Spleen (tissue), 11 donors: Measurements from ENCODE around the gene H6PD. TPM values are rescaled to one million over a fixed set of nuclear protein-coding genes. Genes with fewer than 3 reads are reported as not detected.

ENCODE experiments used
- DNase-seq: peaks from one replicate; pipeline ENCODE4 v3.0.0-alpha.2; 2020
- H3K27ac ChIP-seq, 8 donors: fragments of 200-600 bp; sonication (generic) in 7 of 8; 1 replicate in 4 of 8; 2 replicates in 4 of 8; pipeline versions ENCODE4 v1.5.0 to v1.8.0; 2016 to 2021; ENCODE audit warnings: inconsistent platforms in 4 of 8, mild to moderate bottlenecking in 4 of 8, moderate library complexity in 1 of 8
- H3K27me3 ChIP-seq, 7 donors: fragments of 200-600 bp; sonication (generic) in 6 of 7; replicated peaks in 1 of 7; 1 replicate in 4 of 7; 2 replicates in 3 of 7; pipeline versions ENCODE4 v1.5.0 to v1.8.0; 2016 to 2021; ENCODE audit warnings: inconsistent platforms in 3 of 7, mild to moderate bottlenecking in 1 of 7
- H3K36me3 ChIP-seq, 6 donors: fragments of 200-600 bp; sonication (generic) in 5 of 6; 1 replicate in 4 of 6; 2 replicates in 2 of 6; pipeline versions ENCODE4 v1.5.0 to v1.8.0; 2016 to 2021; ENCODE audit warnings: inconsistent platforms in 2 of 6
- H3K4me1 ChIP-seq, 6 donors: fragments of 200-600 bp; sonication (generic) in 5 of 6; 1 replicate in 3 of 6; 2 replicates in 3 of 6; pipeline versions ENCODE4 v1.5.0 to v1.8.0; 2016 to 2021; ENCODE audit warnings: inconsistent platforms in 3 of 6
- H3K4me3 ChIP-seq, 8 donors: fragments of 200-600 bp; sonication (generic) in 7 of 8; 1 replicate in 4 of 8; 2 replicates in 4 of 8; pipeline versions ENCODE4 v1.5.0 to v1.8.0; 2016 to 2021; ENCODE audit warnings: inconsistent platforms in 4 of 8, mild to moderate bottlenecking in 4 of 8, moderate library complexity in 2 of 8
- H3K9me3 ChIP-seq, 8 donors: fragments of 200-600 bp; sonication (generic) in 7 of 8; 1 replicate in 4 of 8; 2 replicates in 4 of 8; pipeline versions ENCODE4 v1.5.0 to v1.8.0; 2016 to 2021; ENCODE audit warnings: inconsistent platforms in 4 of 8
- POLR2A ChIP-seq, 3 donors: fragments of 450-650 bp; IDR thresholded peaks; one replicate each; pipeline ENCODE4 v1.5.1; 2017; ENCODE audit warnings: antibody characterized with exemption in 3 of 3, mild to moderate bottlenecking in 1 of 3
- POLR2AphosphoS5 ChIP-seq, 3 donors: sonication (generic); formaldehyde crosslinking; IDR thresholded peaks; one replicate each; pipeline ENCODE4 v1.5.1; 2017; ENCODE audit warnings: antibody characterized with exemption in 3 of 3
- WGBS, 5 donors: extraction: QIAGEN DNeasy Blood & Tissue Kit in 3 of 5; methylation state at CpG; one replicate each; pipeline versions ENCODE4 v1.1.5 to v1.1.7; 2013 to 2018; 5-methylcytosine and 5-hydroxymethylcytosine counted together
- intact Hi-C: fragments of 100-400 bp; cut with DNase I; formaldehyde crosslinking; loops from one replicate; pipeline ENCODE4 v1.15.0; 2023; ENCODE audit warnings: low total_unique reads
- polyA plus RNA-seq, 3 donors: library from polyadenylated mRNA; stranded (reverse); fragments of 200-250 nt; gene quantifications; one replicate each; pipeline ENCODE4 v1.2.1, GENCODE V29; 2013
- total RNA-seq, 7 donors: library from RNA; depleted of rRNA in 3 of 7; stranded (reverse); fragments of >200 nt in 3 of 7; fragmentation: NEBNext Ultra II Directional in 4 of 7; extraction: Animal tissue kit (Norgen Biotek cat#: 25700) in 4 of 7; gene quantifications; one replicate each; pipeline versions ENCODE4 v1.1.0 to v1.2.1, GENCODE V29; 2016 to 2021
- TF ChIP-seq, protein P1 (sequence below), 11 experiments: fragments of 200-600 bp in 7 of 11; fragments of 450-650 bp in 4 of 11; sonication (generic) in 4 of 11; IDR thresholded peaks in 8 of 11; conservative IDR thresholded peaks in 3 of 11; 1 replicate in 7 of 11; 2 replicates in 4 of 11; pipeline versions ENCODE4 v1.4.0 to v1.8.0; 2016 to 2021; ENCODE audit warnings: antibody characterized with exemption in 11 of 11, inconsistent platforms in 4 of 11, mild to moderate bottlenecking in 1 of 11
- donor health status: healthy with polysubstance abuse.
- donor health status: DM: no; HTN: no; CAD: no; lungs with moderate emphysema.
- donor health status: DM: no; HTN: no; CAD: no.
- donor health status: Bipolar disorder and iron deficiency.
- donor health status: healthy.
- donor health status: DM: no; HTN: no; CAD: no.
- donor health status: DM: yes; HTN: yes; CAD: no.

H6PD gene
- total and polyA plus RNA-seq, 10 donors = 4.5 to 55.3 (median 35.5) TPM

DNA sequence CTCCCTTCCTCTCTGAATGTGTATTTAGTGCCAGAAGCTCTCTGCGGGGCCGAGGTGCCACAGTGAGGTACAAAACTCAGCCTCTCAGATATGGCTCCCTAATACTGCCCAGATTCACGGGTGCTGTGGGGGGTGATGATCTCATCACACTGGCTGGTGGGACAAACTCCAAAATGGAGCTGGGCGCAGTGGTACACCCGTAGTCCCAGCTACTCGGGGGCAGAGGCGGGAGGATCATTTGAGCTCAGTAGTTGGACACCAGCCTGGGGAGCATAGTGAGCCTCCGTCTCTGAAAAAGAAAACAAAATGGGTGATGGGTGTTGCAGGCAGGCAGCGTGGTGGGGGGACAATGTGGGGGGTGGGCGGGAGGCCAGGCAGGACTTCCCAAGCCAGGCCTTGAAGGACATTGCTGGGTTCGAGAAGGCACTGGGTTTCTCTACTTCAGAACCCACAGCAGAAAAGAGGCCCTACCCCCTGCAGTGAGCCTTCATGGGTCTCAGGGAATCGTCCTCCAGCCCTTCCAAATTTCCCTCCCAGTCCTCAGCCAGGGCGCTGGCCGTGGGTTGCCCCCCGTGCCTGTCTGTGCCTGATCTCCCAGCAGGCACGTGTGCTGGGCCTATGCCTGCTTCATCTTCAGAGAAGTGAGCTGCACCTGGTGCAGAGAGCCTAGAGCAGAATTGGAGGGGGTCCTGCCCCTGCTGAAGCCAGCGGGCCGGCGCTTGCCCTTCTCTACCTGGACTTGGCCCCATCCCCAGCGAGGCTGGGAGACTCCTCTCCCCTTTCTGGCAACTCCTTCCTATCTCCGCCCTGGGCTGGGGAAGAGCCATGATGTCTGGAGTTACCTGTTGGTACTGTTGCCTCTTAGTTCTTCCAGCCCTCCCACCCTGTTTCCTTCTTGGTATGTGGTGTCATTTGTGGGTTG lies 14.0 kb downstream of the H6PD start:
- H3K27me3 ChIP-seq = no peaks in the 10 kb centered on the region
- H3K27ac ChIP-seq = peak overlapping the region in 2 of 8 donors; percentile 50 to 67
- DNase-seq = peak; percentile 51
- H3K4me3 ChIP-seq = no peak overlapping the region
- no peak for TF ChIP-seq POLR2A (IDR thresholded peaks at IDR 0.05)
- H3K9me3 ChIP-seq = no peaks in the 10 kb centered on the region
- intact Hi-C loops = no loop called here
- WGBS, 5 donors = 86 to 92% (median 91%) methylated on average over 21 of the region's 21 CpGs
- H3K4me1 ChIP-seq = peaks cover 31 to 90% (median 54%) of the 10 kb centered on the region in 6 donors
- peaks cover 0 to 88% (median 36%) of the 10 kb centered on the region in 6 donors for H3K36me3 ChIP-seq

DNA sequence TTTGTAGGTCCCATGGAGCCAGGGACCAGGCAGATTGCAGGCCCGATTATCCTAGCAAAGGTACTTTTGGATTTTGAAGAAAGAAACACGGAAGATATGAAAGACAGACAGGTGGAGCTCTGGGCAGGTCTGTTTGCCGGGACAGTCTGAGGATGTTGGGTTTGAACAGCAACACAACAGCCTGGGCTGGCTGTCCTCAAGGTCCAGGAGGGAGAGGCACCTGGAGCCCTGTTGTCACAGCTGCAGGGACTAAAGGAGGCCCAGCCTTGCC lies 14.6 kb downstream of the H6PD start:
- no peak for DNase-seq
- WGBS, 5 donors = 84 to 95% (median 90%) methylated on average over 3 of the region's 3 CpGs
- H3K4me3 ChIP-seq = no peak overlapping the region
- H3K36me3 ChIP-seq = peaks cover 0 to 93% (median 36%) of the 10 kb centered on the region in 6 donors
- intact Hi-C loops = no loop called here
- H3K27me3 ChIP-seq = no peaks in the 10 kb centered on the region
- TF ChIP-seq POLR2A (IDR thresholded peaks at IDR 0.05) (no peak), POLR2AphosphoS5 (IDR thresholded peaks at IDR 0.05) (no peak)
- TF ChIP-seq, protein P1, sequence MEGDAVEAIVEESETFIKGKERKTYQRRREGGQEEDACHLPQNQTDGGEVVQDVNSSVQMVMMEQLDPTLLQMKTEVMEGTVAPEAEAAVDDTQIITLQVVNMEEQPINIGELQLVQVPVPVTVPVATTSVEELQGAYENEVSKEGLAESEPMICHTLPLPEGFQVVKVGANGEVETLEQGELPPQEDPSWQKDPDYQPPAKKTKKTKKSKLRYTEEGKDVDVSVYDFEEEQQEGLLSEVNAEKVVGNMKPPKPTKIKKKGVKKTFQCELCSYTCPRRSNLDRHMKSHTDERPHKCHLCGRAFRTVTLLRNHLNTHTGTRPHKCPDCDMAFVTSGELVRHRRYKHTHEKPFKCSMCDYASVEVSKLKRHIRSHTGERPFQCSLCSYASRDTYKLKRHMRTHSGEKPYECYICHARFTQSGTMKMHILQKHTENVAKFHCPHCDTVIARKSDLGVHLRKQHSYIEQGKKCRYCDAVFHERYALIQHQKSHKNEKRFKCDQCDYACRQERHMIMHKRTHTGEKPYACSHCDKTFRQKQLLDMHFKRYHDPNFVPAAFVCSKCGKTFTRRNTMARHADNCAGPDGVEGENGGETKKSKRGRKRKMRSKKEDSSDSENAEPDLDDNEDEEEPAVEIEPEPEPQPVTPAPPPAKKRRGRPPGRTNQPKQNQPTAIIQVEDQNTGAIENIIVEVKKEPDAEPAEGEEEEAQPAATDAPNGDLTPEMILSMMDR (IDR thresholded peaks at IDR 0.05 in 8 of 11, conservative IDR thresholded peaks at IDR 0.05 in 3 of 11) = no peak
- H3K9me3 ChIP-seq = no peaks in the 10 kb centered on the region
- peak overlapping the region in 4 of 8 donors; percentile 50 to 80 (median 68) for H3K27ac ChIP-seq
- peaks cover 27 to 90% (median 50%) of the 10 kb centered on the region in 6 donors for H3K4me1 ChIP-seq

DNA sequence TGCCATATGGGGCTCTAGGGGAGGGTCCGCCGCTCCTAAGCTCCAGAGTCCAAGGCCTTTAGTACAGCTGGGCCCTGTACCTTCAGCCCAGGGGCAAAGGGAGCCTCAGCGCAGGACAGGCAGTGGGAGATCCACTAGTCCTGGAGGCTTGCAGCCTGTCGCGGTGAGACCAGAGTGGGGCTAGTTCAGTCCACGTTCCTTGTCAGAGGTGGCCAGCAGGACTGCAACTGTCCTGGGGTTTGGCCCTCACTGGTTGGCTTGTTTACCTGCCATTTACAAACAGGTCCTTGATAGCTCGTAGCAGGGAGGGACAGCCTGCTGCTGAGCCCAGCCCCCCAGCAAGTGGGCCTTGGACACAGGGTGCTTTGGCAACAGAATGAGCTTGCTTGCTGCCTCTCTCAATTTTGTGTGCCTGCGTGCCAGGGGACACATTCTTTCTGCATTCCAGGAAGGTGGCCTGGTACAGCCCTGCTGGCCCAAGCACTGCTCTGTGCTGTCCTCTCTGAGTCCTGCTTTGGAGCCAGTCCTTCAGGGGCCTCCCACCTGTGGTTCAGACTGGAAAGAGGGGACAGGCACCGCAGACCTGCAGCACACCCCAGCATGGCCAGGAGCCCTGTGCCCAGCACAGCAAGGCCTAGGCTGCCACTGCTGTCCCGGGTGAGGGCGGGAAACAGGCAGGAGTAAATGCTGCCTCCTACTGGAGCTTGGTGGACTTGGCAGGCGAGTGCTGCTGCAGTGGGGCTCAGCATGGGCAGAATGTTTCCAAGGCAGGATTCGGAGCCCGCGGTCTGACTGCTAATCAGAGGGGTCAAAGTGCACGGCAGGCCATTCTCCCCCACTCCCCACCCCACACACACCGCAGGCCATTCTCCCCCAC lies 15.2 kb downstream of the H6PD start:
- intact Hi-C loops = no loop called here
- TF ChIP-seq POLR2AphosphoS5 (IDR thresholded peaks at IDR 0.05) (peak in 1 of 3 donors; percentile 32), POLR2A (IDR thresholded peaks at IDR 0.05) (no peak)
- TF ChIP-seq, protein P1 (IDR thresholded peaks at IDR 0.05 in 8 of 11, conservative IDR thresholded peaks at IDR 0.05 in 3 of 11) = peak in 10 of 11 experiments; percentile 14 to 71 (median 54)
- peak overlapping the region in 5 of 8 donors; percentile 4 to 80 (median 67) for H3K27ac ChIP-seq

DNA sequence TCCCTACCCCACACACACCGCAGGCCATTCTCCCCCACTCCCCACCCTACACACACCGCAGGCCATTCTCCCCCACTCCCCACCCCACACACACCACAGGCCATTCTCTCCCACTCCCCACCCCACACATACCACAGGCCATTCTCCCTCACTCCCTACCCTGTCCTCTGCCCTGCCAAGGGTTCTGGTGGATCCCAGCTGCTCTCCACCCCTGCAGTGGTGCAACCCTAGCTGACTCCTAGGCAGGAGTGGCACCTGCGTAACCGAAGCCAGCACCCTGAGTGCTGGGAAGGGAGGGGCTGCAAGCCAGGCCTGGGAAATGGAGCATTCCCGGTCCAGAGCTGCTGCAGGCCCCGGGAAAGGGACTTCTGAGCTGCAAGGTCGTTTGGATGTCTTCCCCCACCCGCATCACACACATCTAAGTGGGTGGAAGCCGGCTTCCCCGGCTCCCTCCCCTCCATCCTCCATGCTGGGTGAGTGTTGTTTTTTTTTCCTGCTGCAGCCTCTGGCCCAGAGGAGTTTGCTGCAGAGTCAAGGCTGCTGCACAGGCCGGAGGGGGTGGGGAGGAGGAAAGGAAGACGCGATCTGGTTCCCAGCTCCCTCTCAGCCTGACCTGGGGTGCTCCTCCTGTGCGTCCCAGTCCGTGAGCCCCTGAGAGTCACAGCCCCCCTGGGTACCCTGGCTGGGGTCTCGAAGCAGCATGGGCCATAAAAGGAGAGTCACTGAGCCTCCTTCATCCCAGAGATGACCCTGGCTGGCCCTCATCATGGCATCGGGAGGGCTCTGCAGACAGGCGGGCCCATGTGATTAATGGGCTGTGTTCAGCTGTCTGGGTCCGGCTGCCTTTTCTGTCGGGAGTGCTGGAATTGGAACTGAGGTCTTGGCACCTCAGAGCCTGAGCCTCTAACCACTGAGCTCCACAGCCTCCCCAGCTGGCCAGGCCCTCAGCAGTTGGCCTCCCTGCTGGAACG lies 16.1 kb downstream of the H6PD start:
- intact Hi-C loops = no loop called here
- no peaks in the 10 kb centered on the region for H3K27me3 ChIP-seq
- H3K4me3 ChIP-seq = peak overlapping the region in 1 of 8 donors; percentile 24
- H3K36me3 ChIP-seq = peaks cover 0 to 90% (median 33%) of the 10 kb centered on the region in 6 donors
- DNase-seq = peak; percentile 38
- WGBS, 5 donors = 54 to 75% (median 68%) methylated on average over 17 to 21 of the region's 21 CpGs
- TF ChIP-seq POLR2AphosphoS5 (IDR thresholded peaks at IDR 0.05) (peak in 2 of 3 donors; percentile 25 to 42), POLR2A (IDR thresholded peaks at IDR 0.05) (no peak)
- TF ChIP-seq, protein P1 (IDR thresholded peaks at IDR 0.05 in 8 of 11, conservative IDR thresholded peaks at IDR 0.05 in 3 of 11) = no peak
- H3K9me3 ChIP-seq = no peaks in the 10 kb centered on the region
- H3K4me1 ChIP-seq = peaks cover 17 to 85% (median 41%) of the 10 kb centered on the region in 6 donors
- H3K27ac ChIP-seq = peak overlapping the region in 6 of 8 donors; percentile 50 to 80 (median 64)

More for the DNA sequence above, 15.2 kb downstream of the H6PD start:
- H3K9me3 ChIP-seq = no peaks in the 10 kb centered on the region
- peak overlapping the region in 1 of 8 donors; percentile 24 for H3K4me3 ChIP-seq
- H3K36me3 ChIP-seq = peaks cover 0 to 93% (median 38%) of the 10 kb centered on the region in 6 donors
- DNase-seq = peak; percentile 82
- 74 to 85% (median 78%) methylated on average over 5 to 17 of the region's 17 CpGs for WGBS, 5 donors
- H3K27me3 ChIP-seq = no peaks in the 10 kb centered on the region
- peaks cover 22 to 89% (median 46%) of the 10 kb centered on the region in 6 donors for H3K4me1 ChIP-seq
